Measurements from ENCODE around the gene DCHS2.

DNA sequence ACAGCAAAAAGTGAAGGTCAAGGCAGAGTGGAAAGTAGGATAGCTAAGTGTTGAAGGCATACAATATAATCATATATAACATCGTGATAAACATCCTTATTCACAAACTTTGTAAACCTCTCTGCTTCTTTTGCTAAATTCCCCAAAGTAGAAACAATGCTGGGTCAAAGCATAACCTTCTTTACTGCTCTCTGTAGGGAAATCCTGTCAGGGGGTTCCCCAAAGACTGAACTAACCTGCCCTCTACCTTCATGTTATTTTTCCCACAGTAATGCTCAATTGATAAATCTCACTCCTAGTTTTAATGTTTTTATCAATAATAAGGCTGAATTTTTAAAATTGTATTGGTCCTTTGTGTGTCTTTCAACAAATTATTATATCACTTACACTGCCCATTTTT lies 55.7 kb downstream of the DCHS2 start:
- no peak for TF ChIP-seq YY1 (IDR thresholded peaks at IDR 0.05; ENCODE audit: insufficient read depth, insufficient read length)
- TF ChIP-seq ZNF274 (IDR thresholded peaks at IDR 0.05; ENCODE audit: low read depth, low read length) = no peak
- no peak for TF ChIP-seq SUZ12 (IDR thresholded peaks at IDR 0.05; ENCODE audit: extremely low read depth, insufficient read depth, insufficient read length)

All from NT2/D1 (cell line).